H9 (cell line): ENCODE data around the gene KRTAP20-3. TPM values are rescaled to one million over a fixed set of nuclear protein-coding genes. Genes with fewer than 3 reads are reported as not detected.

Experiments
- DNase-seq: peaks from one replicate; pipeline ENCODE4 v3.0.0-alpha.2; 2017
- H2AFZ ChIP-seq: one replicate; pipeline ENCODE4 v1.6.1; 2013; ENCODE audit warnings: mild to moderate bottlenecking, low read length, control low read depth, moderate library complexity
- H2AK5ac ChIP-seq: 2 replicates; pipeline ENCODE4 v1.6.1; 2013; ENCODE audit warnings: low read length, control low read depth, mixed read lengths; ENCODE audit not compliant: insufficient read length
- H2BK120ac ChIP-seq: one replicate; pipeline ENCODE4 v1.6.1; 2013; ENCODE audit warnings: low read depth, mild to moderate bottlenecking, low read length, control low read depth, inconsistent platforms; ENCODE audit not compliant: poor library complexity, severe bottlenecking
- H2BK12ac ChIP-seq: 2 replicates; pipeline ENCODE4 v1.6.1; 2013; ENCODE audit warnings: low read length, control low read depth, mixed read lengths, low read depth; ENCODE audit not compliant: insufficient read length
- H2BK15ac ChIP-seq: 2 replicates; pipeline ENCODE4 v1.6.1; 2013; ENCODE audit warnings: low read depth, low read length, control low read depth
- H2BK20ac ChIP-seq: one replicate; pipeline ENCODE4 v1.6.1; 2013; ENCODE audit warnings: low read depth, mild to moderate bottlenecking, low read length, control low read depth, inconsistent platforms; ENCODE audit not compliant: poor library complexity, severe bottlenecking
- H2BK5ac ChIP-seq: 2 replicates; pipeline ENCODE4 v1.6.1; 2013; ENCODE audit warnings: low read length, control low read depth, mixed read lengths; ENCODE audit not compliant: insufficient read length
- H3K14ac ChIP-seq: 2 replicates; pipeline ENCODE4 v1.6.1; 2013; ENCODE audit warnings: low read length, control low read depth; ENCODE audit not compliant: insufficient read depth
- H3K18ac ChIP-seq: 2 replicates; pipeline ENCODE4 v1.6.1; 2013; ENCODE audit warnings: low read depth, mild to moderate bottlenecking, mixed read lengths, low read length, control low read depth; ENCODE audit not compliant: insufficient read length
- H3K23ac ChIP-seq: 2 replicates; pipeline ENCODE4 v1.6.1; 2013; ENCODE audit warnings: low read length, control low read depth, mixed read lengths, low read depth; ENCODE audit not compliant: insufficient read length
- H3K23me2 ChIP-seq: 2 replicates; pipeline ENCODE4 v1.6.1; 2013; ENCODE audit warnings: low read depth, mild to moderate bottlenecking, mixed read lengths, low read length, control low read depth; ENCODE audit not compliant: insufficient read length, poor library complexity, severe bottlenecking
- H3K27ac ChIP-seq: 2 replicates; pipeline ENCODE4 v1.5.1; 2013; ENCODE audit warnings: low read length, control low read depth, mixed read lengths, low read depth; ENCODE audit not compliant: insufficient read length
- H3K27me3 ChIP-seq: 2 replicates; pipeline ENCODE4 v1.6.1; 2013; ENCODE audit warnings: low read length, control low read depth, inconsistent platforms; ENCODE audit not compliant: insufficient read depth
- H3K4ac ChIP-seq: 2 replicates; pipeline ENCODE4 v1.6.1; 2013; ENCODE audit warnings: low read depth, mild to moderate bottlenecking, control low read depth, inconsistent platforms, low read length, moderate library complexity
- H3K4me1 ChIP-seq: 2 replicates; pipeline ENCODE4 v1.6.1; 2013; ENCODE audit warnings: low read length, control low read depth, inconsistent platforms; ENCODE audit not compliant: insufficient read depth
- H3K4me2 ChIP-seq: 2 replicates; pipeline ENCODE4 v1.6.1; 2013; ENCODE audit warnings: low read length, control low read depth, mixed read lengths; ENCODE audit not compliant: insufficient read length, insufficient read depth
- H3K56ac ChIP-seq: 2 replicates; pipeline ENCODE4 v1.6.1; 2013; ENCODE audit warnings: low read depth, mild to moderate bottlenecking, mixed read lengths, low read length, control low read depth; ENCODE audit not compliant: insufficient read length
- H3K79me1 ChIP-seq: 2 replicates; pipeline ENCODE4 v1.6.1; 2013; ENCODE audit warnings: low read depth, mild to moderate bottlenecking, moderate library complexity, low read length, control low read depth, inconsistent platforms; ENCODE audit not compliant: insufficient read depth, poor library complexity, severe bottlenecking
- H3K79me2 ChIP-seq: 2 replicates; pipeline ENCODE4 v1.6.1; 2013; ENCODE audit warnings: low read length, control low read depth, inconsistent platforms; ENCODE audit not compliant: insufficient read depth
- H3K9ac ChIP-seq: 2 replicates; pipeline ENCODE4 v1.6.1; 2013; ENCODE audit warnings: low read length, control low read depth, mixed read lengths; ENCODE audit not compliant: insufficient read length; ENCODE audit errors: extremely low read depth
- H3K9me3 ChIP-seq: one replicate; pipeline ENCODE4 v1.6.1; 2013; ENCODE audit warnings: low read depth, low read length, inconsistent platforms; ENCODE audit not compliant: control insufficient read depth
- H3T11ph ChIP-seq: one replicate; pipeline ENCODE4 v1.6.1; 2013; ENCODE audit warnings: mild to moderate bottlenecking, low read length, control low read depth, inconsistent platforms
- H4K20me1 ChIP-seq: one replicate; pipeline ENCODE4 v1.6.1; 2013; ENCODE audit not compliant: control insufficient read depth, insufficient read length, insufficient read depth
- H4K5ac ChIP-seq: 2 replicates; pipeline ENCODE4 v1.6.1; 2013; ENCODE audit warnings: low read depth, mild to moderate bottlenecking, mixed read lengths, low read length, control low read depth; ENCODE audit not compliant: insufficient read length
- H4K8ac ChIP-seq: replicated peaks from 2 replicates; pipeline ENCODE4 v1.6.1; 2013; ENCODE audit warnings: low read length, control low read depth, mixed read lengths, low read depth; ENCODE audit not compliant: insufficient read length
- H4K91ac ChIP-seq: 2 replicates; pipeline ENCODE4 v1.6.1; 2013; ENCODE audit warnings: low read depth, mild to moderate bottlenecking, moderate library complexity, mixed read lengths, low read length, control low read depth; ENCODE audit not compliant: insufficient read length
- H3K27ac Mint-ChIP-seq, 3 experiments: 2 replicates in 2 of 3; 3 replicates in 1 of 3; pipeline ENCODE4 v1.8.0; 2020 to 2021; ENCODE audit warnings: mixed read lengths in 3 of 3, mild to moderate bottlenecking in 1 of 3, moderate library complexity in 1 of 3
- H3K27me3 Mint-ChIP-seq: 2 replicates; pipeline ENCODE4 v1.8.0; 2021; ENCODE audit warnings: low read depth, mild to moderate bottlenecking, moderate library complexity, mixed read lengths
- H3K36me3 Mint-ChIP-seq, 3 experiments: 2 replicates in 2 of 3; 3 replicates in 1 of 3; pipeline ENCODE4 v1.8.0; 2020 to 2021; ENCODE audit warnings: low read depth in 3 of 3, mixed read lengths in 3 of 3; ENCODE audit not compliant: insufficient read depth in 1 of 3
- H3K4me1 Mint-ChIP-seq, 2 experiments: 2 replicates each; pipeline ENCODE4 v1.8.0; 2020; ENCODE audit warnings: mixed read lengths in 2 of 2
- H3K4me3 Mint-ChIP-seq, 2 experiments: 2 replicates in 1 of 2; 3 replicates in 1 of 2; pipeline ENCODE4 v1.8.0; 2020 to 2021; ENCODE audit warnings: mild to moderate bottlenecking in 2 of 2, mixed read lengths in 2 of 2, moderate library complexity in 1 of 2
- H3K9me3 Mint-ChIP-seq, 2 experiments: 2 replicates in 1 of 2; 3 replicates in 1 of 2; pipeline ENCODE4 v1.8.0; 2020; ENCODE audit warnings: mild to moderate bottlenecking in 2 of 2, mixed read lengths in 2 of 2, moderate library complexity in 1 of 2
- WGBS: extraction: QIAGEN DNeasy Blood & Tissue Kit; methylation state at CpG from one replicate; pipeline ENCODE4 v1.1.7; 2013; ENCODE audit warnings: missing lambda C conversion rate, low lambda C conversion rate, mixed read lengths; ENCODE audit not compliant: insufficient read length; ENCODE audit errors: extremely low coverage; 5-methylcytosine and 5-hydroxymethylcytosine counted together
- total RNA-seq: library from RNA; stranded (reverse); gene quantifications from 2 replicates; pipeline ENCODE4 v1.2.1, GENCODE V29; 2021
- TF ChIP-seq, protein P1 (sequence below): fragments of 200-600 bp; sonication (generic); conservative IDR thresholded peaks from 3 replicates; pipeline ENCODE4 v1.8.0; 2021; ENCODE audit warnings: antibody characterized with exemption, mild to moderate bottlenecking

Gene KRTAP20-3
- total RNA-seq, 1 experiment from 2014 or later, result not detected

DNA sequence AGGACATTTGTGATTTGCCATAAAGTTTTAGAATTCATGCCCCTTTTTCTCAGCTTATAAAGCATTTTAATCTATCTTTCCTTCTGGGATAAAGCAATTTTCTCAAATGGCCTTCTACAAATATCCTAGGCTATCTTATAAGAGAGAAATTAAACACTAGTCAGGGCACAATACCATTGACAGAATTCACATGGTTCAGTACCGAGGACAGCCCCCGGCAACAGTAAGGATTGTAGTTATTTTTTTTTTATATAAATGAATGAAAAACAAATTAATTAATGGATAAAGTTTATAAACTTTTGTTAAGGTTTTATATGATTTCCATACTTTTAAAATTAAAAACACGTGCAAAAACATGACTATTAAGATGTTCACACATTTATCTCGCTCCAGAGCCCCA, 14.6 kb upstream of the KRTAP20-3 start:
- no peak overlapping the region for H4K91ac ChIP-seq
- H4K5ac ChIP-seq, result no peak overlapping the region
- H2BK20ac ChIP-seq, result no peak overlapping the region
- no peak overlapping the region for H3K27ac ChIP-seq
- no peak overlapping the region for H2BK5ac ChIP-seq
- no peak overlapping the region for H2AK5ac ChIP-seq
- no peak overlapping the region for H3K4ac ChIP-seq
- H3K23ac ChIP-seq, result no peak overlapping the region
- H4K8ac ChIP-seq, result no peak overlapping the region
- H3K27ac Mint-ChIP-seq, result no peak overlapping the region
- no peak overlapping the region for H3K56ac ChIP-seq
- no peak overlapping the region for H3K4me3 Mint-ChIP-seq
- no peak overlapping the region for H2BK120ac ChIP-seq
- H3K18ac ChIP-seq, result no peak overlapping the region
- H4K20me1 ChIP-seq, result no peaks in the 10 kb centered on the region
- peaks cover 15 to 52% of the 10 kb centered on the region in 2 experiments for H3K9me3 Mint-ChIP-seq
- TF ChIP-seq, protein P1, sequence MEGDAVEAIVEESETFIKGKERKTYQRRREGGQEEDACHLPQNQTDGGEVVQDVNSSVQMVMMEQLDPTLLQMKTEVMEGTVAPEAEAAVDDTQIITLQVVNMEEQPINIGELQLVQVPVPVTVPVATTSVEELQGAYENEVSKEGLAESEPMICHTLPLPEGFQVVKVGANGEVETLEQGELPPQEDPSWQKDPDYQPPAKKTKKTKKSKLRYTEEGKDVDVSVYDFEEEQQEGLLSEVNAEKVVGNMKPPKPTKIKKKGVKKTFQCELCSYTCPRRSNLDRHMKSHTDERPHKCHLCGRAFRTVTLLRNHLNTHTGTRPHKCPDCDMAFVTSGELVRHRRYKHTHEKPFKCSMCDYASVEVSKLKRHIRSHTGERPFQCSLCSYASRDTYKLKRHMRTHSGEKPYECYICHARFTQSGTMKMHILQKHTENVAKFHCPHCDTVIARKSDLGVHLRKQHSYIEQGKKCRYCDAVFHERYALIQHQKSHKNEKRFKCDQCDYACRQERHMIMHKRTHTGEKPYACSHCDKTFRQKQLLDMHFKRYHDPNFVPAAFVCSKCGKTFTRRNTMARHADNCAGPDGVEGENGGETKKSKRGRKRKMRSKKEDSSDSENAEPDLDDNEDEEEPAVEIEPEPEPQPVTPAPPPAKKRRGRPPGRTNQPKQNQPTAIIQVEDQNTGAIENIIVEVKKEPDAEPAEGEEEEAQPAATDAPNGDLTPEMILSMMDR, result no peak
- no peaks in the 10 kb centered on the region for H3K27me3 ChIP-seq
- peaks cover 6% of the 10 kb centered on the region for H3K27me3 Mint-ChIP-seq
- H3K9ac ChIP-seq, result no peak overlapping the region
- no peaks in the 10 kb centered on the region for H3K4me1 Mint-ChIP-seq
- H3K14ac ChIP-seq, result no peak overlapping the region
- no peak overlapping the region for H2AFZ ChIP-seq
- peaks cover 6 to 38% (median 16%) of the 10 kb centered on the region in 3 experiments for H3K36me3 Mint-ChIP-seq
- no peak overlapping the region for H3K4me2 ChIP-seq
- H3K79me2 ChIP-seq, result no peaks in the 10 kb centered on the region
- no peak for DNase-seq
- H3T11ph ChIP-seq, result no peak overlapping the region
- no peaks in the 10 kb centered on the region for H3K9me3 ChIP-seq
- 0 out of 2 replicates have a peak, but pooled peaks cover 3% of the 10 kb centered on the region for H3K4me1 ChIP-seq
- WGBS, result no CpG with 5 or more reads among the region's 4 CpGs
- H2BK12ac ChIP-seq, result no peak overlapping the region
- no peaks in the 10 kb centered on the region for H3K79me1 ChIP-seq
- H2BK15ac ChIP-seq, result no peak overlapping the region
- H3K23me2 ChIP-seq, result no peaks in the 10 kb centered on the region
